ENCODE measurements around the gene NINJ1.

GRCh38 chr9:93087971-93088655, 45.9 kb downstream of the NINJ1 start:
- TF ChIP-seq, protein P1, sequence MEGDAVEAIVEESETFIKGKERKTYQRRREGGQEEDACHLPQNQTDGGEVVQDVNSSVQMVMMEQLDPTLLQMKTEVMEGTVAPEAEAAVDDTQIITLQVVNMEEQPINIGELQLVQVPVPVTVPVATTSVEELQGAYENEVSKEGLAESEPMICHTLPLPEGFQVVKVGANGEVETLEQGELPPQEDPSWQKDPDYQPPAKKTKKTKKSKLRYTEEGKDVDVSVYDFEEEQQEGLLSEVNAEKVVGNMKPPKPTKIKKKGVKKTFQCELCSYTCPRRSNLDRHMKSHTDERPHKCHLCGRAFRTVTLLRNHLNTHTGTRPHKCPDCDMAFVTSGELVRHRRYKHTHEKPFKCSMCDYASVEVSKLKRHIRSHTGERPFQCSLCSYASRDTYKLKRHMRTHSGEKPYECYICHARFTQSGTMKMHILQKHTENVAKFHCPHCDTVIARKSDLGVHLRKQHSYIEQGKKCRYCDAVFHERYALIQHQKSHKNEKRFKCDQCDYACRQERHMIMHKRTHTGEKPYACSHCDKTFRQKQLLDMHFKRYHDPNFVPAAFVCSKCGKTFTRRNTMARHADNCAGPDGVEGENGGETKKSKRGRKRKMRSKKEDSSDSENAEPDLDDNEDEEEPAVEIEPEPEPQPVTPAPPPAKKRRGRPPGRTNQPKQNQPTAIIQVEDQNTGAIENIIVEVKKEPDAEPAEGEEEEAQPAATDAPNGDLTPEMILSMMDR (IDR thresholded peaks at IDR 0.05): no peak
- TF ChIP-seq ZFX (IDR thresholded peaks at IDR 0.05; ENCODE audit: borderline replicate concordance): no peak

Measured in 22Rv1 (cell line).